Measurements from ENCODE around the gene PSKH1.
A peak's percentile ranks its signal among the peaks of the same experiment; 100 is the strongest.
"Not testable (repeated sequence)": the region's sequence is repeated elsewhere in the genome, so short reads cannot be mapped to it uniquely, and the experiment has no call there.

PSKH1 gene

DNA sequence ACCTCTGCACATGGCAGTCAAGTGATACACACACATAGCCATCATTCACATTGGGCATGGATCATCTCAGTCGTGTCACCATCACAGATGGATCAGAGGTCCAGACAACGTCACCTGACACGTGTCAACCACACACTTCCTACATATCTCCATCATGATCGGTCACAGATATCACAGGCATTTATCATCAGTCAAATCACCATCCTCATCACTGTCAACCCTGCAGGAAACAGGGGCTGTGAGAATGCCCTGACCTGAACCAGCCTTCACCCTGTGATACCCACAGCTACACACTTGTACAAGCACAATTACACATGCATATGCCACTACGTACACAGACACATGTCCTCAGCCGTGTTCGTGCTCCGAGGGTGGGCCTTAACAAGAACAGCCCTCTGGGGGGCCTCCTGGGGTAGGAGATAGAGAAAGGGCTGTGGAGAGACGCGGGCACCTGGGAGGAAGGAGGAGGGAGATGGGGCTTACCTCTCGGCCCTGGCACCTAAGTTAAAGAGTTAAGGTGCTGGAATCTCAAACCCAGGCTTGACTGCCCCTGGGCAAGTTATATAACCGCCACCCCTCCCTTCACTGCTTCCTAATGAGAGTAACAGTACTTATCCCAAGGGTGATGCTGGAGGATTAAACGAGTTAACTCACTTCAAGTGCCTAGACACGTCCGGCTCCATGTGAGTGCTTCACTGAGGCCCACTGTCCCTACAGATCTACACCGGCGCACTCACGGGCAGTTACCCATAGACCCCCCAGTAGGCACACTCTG, 74.3 kb downstream of the PSKH1 start:
- peak overlapping the region; percentile 67 for H3K4me3 ChIP-seq (ENCODE audit: low read depth, low read length)
- DNase-seq (ENCODE audit: low read depth), result no peak

DNA sequence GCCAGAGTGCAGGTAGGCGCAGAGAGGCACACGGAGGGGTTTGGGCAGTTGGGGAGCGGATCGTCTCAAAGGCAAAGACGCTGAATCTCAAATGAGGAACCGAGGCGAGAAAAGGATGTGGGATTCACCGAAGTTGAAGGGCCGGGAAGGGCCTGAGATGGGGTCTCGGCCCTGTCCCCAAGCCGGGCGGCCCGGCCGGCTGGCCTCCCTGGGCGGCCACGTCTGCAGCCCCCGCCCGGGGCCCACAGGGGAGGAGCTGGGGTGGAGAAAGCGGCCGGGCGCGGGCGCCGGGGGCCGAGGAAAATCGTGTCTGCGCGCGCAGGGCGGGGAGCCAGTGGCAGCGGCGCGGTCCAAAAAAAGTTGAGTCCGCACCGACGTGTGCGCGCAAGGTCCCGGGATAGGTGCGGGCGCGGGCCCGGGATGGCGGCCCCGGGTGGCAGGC, 74.9 kb downstream of the PSKH1 start:
- DNase-seq (ENCODE audit: low read depth), result no peak
- H3K4me3 ChIP-seq (ENCODE audit: low read depth, low read length), result peak overlapping the region; percentile 67

DNA sequence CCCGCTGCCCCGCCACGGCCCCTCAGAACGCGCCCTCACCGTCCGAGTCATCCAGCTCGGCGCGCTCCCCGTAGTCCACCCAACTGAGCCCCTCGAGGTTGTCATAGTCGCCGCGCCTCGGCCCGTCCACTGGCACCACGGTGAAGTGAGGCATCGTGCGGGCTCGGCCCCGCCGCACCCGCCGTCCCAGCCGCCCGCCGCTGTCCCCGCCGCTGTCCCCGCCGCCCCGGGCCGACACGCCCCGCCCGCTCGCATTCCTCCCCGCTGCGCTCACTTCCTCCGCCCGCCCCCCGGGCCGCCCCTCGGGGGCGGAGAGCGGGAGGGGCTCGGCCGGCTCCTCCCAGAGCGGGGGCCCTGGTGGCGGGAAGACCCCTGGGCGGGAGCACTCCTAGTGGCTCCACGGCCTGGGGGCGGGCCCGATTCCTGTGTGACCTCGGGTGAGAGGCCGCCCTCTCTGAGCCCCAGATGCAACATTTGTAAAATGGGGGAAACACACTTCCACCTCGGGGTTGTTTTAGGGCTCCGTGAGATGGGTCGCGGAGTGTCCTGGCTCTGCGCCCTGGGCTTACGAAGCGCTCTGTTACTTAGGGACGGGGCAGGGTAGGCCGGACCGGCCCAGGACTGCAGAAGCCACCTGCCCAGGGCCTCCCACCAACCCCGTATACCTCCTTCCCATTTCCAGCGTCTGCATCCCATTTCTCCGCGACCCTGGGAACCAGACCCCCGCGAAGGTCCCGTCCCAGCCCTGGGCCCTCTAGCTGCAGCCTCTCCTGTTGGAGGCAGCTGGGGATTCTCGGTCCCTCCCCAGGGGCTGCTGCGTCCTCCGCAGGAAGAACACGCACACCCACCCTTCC, 75.6 kb downstream of the PSKH1 start, which contains the start of gene SLC12A4:
Gene SLC12A4, minus strand, starts transcription at position 238 of the 854 bp plus-strand sequence. Its CDS starts 84 bp downstream, at position 154.
- DNase-seq (ENCODE audit: low read depth), result peak; percentile 40
- H3K4me3 ChIP-seq (ENCODE audit: low read depth, low read length), result peak within 1 kb of the TSS; percentile 67

DNA sequence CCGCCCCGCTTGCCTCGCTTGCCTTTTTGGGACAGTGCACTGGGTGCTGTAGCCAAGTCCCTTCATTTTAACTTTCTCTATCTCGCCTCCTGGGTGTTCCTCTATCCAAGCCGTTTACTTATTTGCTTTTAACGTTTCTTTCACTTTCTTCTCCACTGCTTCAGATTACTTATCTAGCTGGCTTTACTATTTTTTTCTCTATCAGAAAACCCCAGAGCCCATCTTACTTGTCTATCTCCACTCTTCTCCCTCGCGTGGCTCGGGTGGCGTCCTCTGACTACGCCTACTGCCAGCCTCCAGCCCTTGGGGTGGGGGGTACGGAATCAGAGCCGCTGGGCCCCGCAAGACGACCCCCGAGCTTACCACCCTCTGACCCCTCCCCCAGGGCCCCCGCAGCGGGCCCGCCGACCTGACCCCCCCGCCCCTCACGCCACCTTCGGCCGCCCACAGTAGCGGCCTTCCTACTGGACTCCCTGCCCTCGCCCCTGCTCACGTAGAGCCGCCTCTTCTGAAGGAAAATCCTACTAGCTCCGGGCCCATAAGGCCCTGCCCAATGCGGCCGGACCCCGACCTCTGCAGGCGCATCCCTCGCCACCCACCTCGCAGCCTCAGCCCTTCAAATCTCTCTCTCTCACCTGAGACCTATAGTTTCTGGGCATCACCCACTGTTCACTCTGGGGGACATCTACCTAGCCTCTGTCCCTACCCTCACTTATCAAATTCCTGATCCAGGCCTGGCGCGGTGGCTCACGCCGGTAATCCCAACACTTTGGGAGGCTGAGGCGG, 76.4 kb downstream of the PSKH1 start:
- H3K4me3 ChIP-seq (ENCODE audit: low read depth, low read length), result peak overlapping the region; percentile 67
- DNase-seq (ENCODE audit: low read depth), result no peak

DNA sequence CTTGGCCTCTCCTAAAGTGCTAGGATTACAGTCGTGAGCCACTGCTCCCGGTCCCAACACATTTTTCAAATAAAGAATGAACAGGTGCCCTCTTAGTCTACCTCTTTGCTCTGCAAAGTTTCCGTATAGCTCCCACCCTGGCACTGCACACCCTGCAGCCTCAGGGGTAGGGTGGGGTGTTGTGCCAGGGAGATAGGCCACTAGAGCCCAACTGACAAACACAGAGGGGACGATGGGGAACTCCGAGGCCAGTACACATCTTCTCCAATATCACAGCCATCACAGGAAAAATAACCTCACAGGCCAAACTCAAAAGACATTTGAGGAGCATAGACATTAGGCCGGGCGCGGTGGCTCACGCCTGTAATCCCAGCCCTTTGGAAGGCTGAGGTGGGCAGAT, 78.1 kb downstream of the PSKH1 start:
- no peak overlapping the region for H3K4me3 ChIP-seq (ENCODE audit: low read depth, low read length)
- no peak for DNase-seq (ENCODE audit: low read depth)

DNA sequence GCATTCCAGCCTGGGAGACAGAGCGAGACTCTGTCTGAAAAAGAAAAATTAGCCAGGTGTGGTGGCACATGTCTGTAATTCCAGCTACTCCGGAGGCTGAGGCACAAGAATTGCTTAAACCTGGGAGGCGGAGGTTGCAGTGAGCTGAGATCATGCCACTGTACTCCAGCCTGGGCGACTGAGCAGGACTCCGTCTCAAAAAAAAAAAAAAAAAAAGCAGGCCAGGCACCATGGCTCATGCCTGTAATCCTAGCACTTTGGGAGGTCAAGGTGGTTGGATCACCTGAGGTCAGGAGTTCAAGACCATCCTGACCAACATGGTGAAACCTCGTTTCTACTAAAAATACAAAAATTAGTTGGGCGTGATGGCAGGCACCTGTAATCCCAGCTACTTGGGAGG, 79.2 kb downstream of the PSKH1 start:
- H3K4me3 ChIP-seq (ENCODE audit: low read depth, low read length); DNase-seq (ENCODE audit: low read depth): not testable (repeated sequence)

DNA sequence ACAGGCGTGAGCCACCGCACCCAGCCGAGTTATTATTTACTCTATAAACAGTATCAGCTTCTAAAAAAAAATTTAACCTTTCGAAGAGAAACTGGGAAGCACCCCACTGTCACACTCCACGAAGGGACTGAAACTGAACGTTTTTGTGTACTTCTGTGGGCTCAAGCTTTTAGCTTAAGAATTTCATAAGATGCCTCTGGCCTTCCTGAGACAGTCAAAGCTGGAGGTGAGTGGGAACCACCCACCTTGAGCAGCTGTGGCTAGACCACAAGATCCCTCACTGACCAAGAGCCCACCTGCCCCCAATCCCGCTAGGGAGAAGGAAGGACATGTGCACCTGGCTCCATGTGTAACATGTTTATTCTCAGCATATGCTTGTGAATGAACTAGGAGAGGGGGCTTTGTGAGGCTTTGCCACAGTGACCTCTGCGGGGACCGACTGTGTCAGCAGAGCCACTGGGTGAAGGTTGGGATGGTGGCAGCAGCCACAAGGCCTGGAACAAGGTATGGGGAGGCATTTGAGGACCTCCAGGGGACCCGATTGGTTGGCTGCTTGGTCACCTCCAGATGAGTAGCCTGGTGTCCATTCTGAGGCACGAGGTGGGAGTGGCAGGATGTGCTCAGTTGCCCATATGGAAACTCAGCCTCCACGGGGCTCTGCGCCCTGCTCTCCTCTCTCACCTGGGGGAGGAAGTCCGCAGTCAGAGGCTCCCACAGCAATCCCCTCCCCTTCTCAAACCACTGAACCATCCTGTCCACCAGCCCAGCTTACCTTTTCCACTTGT, 82.5 kb downstream of the PSKH1 start:
- no peak for DNase-seq (ENCODE audit: low read depth)

DNA sequence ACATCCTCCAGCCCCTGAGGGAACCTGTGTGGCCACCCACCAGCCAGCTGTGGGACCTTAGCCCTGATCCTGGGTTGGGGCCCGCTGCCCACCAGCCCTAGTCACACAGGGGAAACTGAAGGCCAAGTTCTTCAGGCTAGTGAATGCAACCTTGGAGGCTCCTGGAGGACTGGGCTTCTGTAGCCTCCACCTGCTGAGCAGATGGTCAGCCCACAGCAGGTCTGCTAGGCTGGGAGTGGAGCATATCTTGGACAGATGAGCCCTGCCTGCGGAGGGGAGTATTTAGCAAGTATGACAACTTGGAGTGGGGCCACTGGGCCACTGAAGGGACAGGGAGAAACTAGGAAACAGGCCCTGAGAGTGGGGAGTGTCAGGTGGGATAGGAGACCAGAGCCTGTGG, 83.2 kb downstream of the PSKH1 start:
- no peak for DNase-seq (ENCODE audit: low read depth)
- no peak overlapping the region for H3K4me3 ChIP-seq (ENCODE audit: low read depth, low read length)

More for the DNA sequence above, 82.5 kb downstream of the PSKH1 start:
- H3K4me3 ChIP-seq (ENCODE audit: low read depth, low read length), result no peak overlapping the region

DNA sequence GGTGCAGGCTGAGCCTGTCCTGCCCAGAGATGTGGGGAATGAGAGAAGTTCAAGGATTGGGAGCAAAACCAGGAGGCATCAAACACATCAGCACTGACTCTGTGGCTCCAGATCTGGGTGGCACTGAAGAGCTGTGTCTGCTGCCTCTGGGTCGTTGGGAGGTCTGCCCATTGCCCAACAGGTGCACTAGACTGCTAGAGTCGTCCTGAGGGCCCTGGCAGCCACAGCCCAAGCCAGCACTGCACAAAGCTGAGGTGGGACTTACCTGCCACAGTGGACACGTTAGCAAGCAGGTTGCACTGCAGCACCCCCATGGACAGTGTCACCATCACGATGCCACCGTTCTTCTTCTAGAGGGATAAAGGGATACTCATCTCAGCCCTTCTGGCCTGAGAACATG, 84.0 kb downstream of the PSKH1 start:
- no peak overlapping the region for H3K4me3 ChIP-seq (ENCODE audit: low read depth, low read length)
- no peak for DNase-seq (ENCODE audit: low read depth)

DNA sequence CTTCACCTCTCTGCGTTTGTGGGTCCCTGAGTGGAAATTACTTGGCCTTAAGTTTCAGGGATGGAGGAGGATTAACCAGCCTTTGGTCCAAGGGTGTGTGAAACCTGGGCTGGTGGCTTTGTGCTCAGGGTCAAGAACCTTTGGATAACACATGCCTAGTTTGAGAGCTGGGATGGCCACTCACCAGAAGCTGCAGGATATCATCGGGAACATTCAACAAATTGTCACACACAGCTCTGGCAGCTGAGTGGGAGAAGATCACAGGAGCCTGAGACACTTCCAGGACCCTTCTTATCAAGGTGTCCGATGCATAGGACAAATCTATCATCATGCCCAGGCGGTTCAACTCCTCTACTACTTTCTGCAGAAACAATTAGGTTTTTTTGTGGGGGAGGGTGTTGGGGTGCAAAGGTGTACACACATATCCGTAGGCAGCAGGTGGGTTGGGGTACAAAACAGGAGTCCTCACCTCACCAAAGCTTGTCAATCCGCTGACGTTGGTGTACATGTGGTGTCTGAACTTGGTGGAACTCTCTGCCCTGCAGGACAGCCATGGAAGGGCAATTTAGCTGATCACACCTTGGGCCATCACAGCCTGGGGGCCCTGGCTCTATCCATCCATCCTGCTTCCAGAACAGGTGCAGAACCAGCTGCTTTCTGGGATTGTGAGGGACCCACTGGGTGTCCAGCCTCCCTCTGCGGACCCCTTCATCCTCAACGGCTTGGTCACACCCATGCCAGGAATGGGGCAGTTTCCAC, 84.6 kb downstream of the PSKH1 start:
- DNase-seq (ENCODE audit: low read depth), result no peak
- H3K4me3 ChIP-seq (ENCODE audit: low read depth, low read length), result no peak overlapping the region
